Dermis microvascular lymphatic vessel endothelial cell (primary cell): ENCODE results near the gene SLC34A1. TPM values are rescaled to one million over a fixed set of nuclear protein-coding genes. Genes with fewer than 3 reads are reported as not detected.

Source experiments
- DNase-seq, 2 donors: peaks; one replicate each; pipeline versions ENCODE4 v3.0.0 to v3.0.0-alpha.2; 2010; ENCODE audit warnings: low read depth in 2 of 2
- total RNA-seq: library from RNA; depleted of rRNA; stranded (reverse); fragments of >200 nt; gene quantifications from 2 replicates; pipeline ENCODE4 v1.2.1, GENCODE V29; 2014

SLC34A1 gene
- total RNA-seq, 1 donor from 2014 or later = not detected

DNA sequence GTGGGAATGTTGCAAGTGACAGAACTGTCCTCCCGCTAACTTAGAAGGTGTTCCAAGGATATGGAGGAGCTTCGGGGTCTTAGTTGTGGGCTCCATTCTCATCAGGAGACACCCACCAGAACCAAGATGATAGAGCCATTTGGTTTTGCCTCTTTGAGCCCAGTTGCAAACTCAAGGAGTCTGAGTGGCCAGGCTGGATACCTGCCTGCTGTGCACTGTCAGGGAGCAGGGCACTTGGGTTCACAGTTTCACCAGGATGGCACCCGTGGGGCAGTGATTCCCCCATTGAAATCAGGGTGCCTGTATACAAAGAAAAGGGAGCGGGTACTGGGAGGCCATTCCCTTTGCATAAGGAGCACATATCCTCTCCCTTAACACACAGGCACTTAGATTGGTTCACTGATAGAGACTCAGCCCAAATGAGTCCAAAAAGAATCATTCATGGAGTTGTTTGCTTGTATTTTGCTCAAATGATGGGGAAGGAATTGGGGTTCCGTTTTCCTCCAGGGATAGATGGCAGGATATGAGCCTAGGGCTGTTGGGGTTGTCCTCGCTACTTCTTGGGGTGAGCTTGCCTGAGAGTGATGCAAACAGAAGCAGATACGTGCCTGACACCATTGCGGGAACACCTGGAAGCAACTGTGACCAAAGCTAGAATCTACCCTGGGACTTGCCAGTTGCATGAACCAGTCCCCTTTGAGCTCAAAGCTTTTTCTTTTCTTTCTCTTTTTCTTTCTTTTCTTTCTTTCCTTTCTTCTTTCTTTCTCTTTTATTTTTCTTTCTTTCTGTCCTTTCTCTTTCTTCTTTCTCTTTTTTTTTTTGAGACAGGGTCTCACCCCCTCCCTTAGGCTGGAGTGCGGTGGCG is 61.0 kb downstream of the SLC34A1 start:
- DNase-seq = no peak

DNA sequence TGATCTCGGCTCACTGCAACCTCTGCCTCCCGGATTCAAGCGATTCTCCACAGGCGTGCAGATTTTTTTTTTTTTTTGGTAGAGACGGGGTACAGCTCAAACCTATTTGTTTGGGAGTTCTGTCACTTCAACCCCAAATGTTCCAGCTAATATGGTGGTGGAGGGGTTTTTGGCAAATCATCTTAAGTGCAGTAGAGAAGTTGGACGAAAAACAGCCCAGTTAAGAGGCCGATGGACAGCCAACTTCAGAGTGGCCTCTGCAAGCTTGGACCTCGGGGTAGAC is 61.6 kb downstream of the SLC34A1 start:
- DNase-seq = no peak

DNA sequence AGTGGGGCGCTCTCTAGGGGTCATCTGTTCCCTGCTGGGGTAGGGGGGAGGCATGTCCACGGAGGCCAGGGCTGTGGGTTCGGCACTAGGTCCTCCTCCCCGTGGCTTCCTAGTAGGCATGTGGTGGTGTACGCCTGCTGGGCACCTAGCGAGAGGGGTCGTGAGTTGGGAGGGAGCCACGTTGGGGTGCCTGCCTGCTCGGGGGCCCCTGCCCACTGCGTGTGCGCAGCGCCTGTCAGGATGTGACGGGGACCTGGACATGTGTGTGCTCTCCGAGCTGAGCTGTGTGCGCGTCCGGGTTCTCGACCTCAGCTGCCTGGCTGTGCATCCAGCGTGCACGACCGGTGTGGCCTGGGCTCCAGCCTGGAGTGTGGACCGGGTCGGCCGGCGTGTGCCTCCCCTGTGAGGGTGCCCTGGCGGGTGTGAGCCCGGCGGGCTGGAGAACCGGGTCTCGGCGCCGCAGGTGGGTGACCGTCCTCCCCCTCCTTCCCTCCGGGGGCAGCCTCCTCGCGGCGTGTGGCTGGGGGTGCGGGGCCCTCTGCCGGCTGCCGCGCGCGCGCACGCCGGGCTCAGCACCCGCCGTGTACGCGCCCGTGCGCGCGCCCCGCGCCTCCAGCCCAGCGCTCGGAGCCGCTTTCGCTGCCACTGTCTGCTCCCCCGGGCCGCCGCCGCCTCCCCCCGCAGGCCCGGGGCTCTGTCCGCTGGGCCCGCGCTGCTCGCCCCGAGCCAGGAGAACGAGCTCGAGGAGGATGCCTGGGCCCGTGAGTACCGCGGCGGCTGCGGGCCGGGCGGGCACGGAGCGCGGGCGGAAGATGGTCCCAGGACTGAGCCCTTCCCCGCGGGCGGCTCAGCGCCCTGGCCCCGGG is 62.2 kb downstream of the SLC34A1 start, which contains the start of gene PRR7:
Gene PRR7 (plus strand): TSS at position 615 of the 866 bp plus-strand sequence. CDS start 8,254 bp downstream, outside the sequence.
- DNase-seq = peak; percentile 28 to 72

DNA sequence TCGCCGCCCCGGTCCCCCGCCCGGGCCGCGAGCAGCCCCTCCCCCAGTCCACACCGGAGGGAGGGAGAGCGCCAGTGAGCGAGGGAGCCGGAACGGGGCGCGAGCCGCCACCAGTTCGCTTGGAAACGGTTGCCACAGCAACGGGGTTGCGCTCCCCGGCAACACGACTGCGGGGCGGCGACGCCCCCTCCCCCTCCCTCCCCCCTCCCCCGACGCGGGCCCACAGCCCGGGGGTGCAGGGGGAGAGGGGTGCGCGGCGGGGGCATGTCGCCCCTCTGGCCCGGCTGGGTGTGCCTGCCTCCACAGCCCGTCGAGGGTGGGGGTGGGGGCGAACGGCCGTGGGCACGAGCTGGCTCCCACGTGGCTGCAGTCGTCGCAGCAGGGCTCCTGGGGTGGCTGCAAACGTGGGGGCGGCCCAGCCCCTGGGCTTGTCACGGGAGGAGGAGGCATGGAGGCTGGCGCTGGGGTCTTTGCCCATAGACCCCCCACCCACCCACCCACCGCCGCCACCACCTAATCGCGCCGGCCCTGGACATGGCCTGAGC is 62.9 kb downstream of the SLC34A1 start:
- DNase-seq = peak in 1 of 2 donors; percentile 36

DNA sequence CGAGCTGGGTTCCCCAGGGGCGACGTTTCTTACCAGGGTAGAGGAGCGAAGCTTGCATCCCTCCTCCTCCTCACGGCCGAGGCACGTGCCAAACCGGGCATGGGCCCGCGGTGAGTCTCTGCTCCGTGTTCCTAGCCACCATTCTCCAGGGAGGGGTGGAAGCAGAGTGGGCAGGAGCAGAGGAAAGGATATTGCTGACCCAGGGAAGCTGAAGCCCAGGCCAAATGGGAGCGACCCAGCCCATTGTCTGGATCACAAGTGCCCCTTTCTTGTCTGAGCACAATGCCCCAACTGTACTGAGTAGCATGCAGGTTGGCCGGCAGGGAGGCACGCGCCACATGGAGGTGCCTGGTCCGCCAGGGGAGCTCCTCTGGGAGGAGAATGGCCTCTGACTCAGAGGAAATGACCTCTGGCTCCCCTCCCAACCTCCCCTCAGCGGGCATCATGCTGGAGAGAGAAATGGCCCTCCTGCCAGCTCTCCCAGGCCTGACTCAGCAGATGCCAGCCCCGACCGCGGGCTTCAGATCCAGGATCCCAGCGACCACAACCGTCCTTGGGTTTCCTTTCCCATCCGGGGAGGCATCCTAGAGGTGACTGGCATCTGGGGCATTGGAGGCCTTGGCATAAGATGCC is 63.5 kb downstream of the SLC34A1 start:
- peak in 1 of 2 donors; percentile 63 for DNase-seq

Other genes with a start within 250 kb of the SLC34A1 start
- gene RAB24, start 80.7 kb upstream of the SLC34A1 start, total RNA-seq = 8.1 and 15.3 TPM in 2 replicates
- 115 and 117 TPM in 2 replicates for gene PRELID1, start 80.6 kb upstream of the SLC34A1 start, total RNA-seq
- 11.8 and 23.6 TPM in 2 replicates for gene MXD3, start 72.5 kb upstream of the SLC34A1 start, total RNA-seq
- 311 and 354 TPM in 2 replicates for gene LMAN2, start 32.8 kb upstream of the SLC34A1 start, total RNA-seq
- 3.7 and 4.7 TPM in 2 replicates for gene RGS14, start 26.5 kb upstream of the SLC34A1 start, total RNA-seq
- not detected in 2 replicates for gene PFN3, start 16.2 kb downstream of the SLC34A1 start, total RNA-seq
- 0.51 and 0.89 TPM in 2 replicates for gene F12, start 25.1 kb downstream of the SLC34A1 start, total RNA-seq
- gene GRK6, start 42.2 kb downstream of the SLC34A1 start, total RNA-seq = 15.4 and 18.0 TPM in 2 replicates
- gene PRR7, start 62.4 kb downstream of the SLC34A1 start, total RNA-seq = 2.1 and 2.2 TPM in 2 replicates
- gene DBN1, start 89.2 kb downstream of the SLC34A1 start, total RNA-seq = 95.9 and 134 TPM in 2 replicates
- 31.5 and 53.2 TPM in 2 replicates for gene PDLIM7, start 113.2 kb downstream of the SLC34A1 start, total RNA-seq
- 2.8 and 4.4 TPM in 2 replicates for gene DOK3, start 125.4 kb downstream of the SLC34A1 start, total RNA-seq
- 66.2 and 78.5 TPM in 2 replicates for gene DDX41, start 132.5 kb downstream of the SLC34A1 start, total RNA-seq
- 9.8 and 15.8 TPM in 2 replicates for gene FAM193B, start 170.1 kb downstream of the SLC34A1 start, total RNA-seq
- gene TMED9, start 207.8 kb downstream of the SLC34A1 start, total RNA-seq = 112 and 193 TPM in 2 replicates
- 20.3 and 28.8 TPM in 2 replicates for gene B4GALT7, start 215.7 kb downstream of the SLC34A1 start, total RNA-seq